Esophagus muscularis mucosa (tissue), 4 donors: ENCODE measurements around the gene REC8.

ENCODE experiments used
- EP300 ChIP-seq: sonication (generic); formaldehyde crosslinking; IDR thresholded peaks from one replicate; pipeline ENCODE4 v1.6.1; 2017; ENCODE audit warnings: antibody characterized with exemption
- POLR2A ChIP-seq: fragments of 450-650 bp; IDR thresholded peaks from one replicate; pipeline ENCODE4 v1.6.1; 2017; ENCODE audit warnings: antibody characterized with exemption, moderate library complexity, mild to moderate bottlenecking, low read depth
- TF ChIP-seq, protein P1 (sequence below), 3 experiments: fragments of 200-600 bp in 2 of 3; fragments of 450-650 bp in 1 of 3; sonication (generic) in 2 of 3; IDR thresholded peaks; one replicate each; pipeline ENCODE4 v1.5.1; 2017 to 2019; ENCODE audit warnings: antibody characterized with exemption in 3 of 3, mild to moderate bottlenecking in 2 of 3, moderate library complexity in 1 of 3

DNA sequence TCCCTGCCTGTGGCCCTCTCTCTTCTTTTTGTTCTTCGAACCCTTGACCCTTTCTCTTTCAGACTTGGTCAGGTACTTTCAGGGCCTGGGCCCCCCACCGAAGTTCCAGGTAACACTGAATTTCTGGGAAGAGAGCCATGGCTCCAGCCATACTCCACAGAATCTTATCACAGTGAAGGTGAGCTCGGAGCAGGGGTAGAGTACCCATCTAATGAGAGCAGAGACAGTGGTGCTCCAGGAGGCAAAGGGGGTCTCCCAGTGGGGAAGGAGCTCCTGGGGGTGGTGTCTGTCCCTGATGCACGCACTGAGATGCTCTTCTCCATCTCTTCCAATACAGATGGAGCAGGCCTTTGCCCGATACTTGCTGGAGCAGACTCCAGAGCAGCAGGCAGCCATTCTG is 6.1 kb upstream of the REC8 start:
- TF ChIP-seq, protein P1, sequence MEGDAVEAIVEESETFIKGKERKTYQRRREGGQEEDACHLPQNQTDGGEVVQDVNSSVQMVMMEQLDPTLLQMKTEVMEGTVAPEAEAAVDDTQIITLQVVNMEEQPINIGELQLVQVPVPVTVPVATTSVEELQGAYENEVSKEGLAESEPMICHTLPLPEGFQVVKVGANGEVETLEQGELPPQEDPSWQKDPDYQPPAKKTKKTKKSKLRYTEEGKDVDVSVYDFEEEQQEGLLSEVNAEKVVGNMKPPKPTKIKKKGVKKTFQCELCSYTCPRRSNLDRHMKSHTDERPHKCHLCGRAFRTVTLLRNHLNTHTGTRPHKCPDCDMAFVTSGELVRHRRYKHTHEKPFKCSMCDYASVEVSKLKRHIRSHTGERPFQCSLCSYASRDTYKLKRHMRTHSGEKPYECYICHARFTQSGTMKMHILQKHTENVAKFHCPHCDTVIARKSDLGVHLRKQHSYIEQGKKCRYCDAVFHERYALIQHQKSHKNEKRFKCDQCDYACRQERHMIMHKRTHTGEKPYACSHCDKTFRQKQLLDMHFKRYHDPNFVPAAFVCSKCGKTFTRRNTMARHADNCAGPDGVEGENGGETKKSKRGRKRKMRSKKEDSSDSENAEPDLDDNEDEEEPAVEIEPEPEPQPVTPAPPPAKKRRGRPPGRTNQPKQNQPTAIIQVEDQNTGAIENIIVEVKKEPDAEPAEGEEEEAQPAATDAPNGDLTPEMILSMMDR (IDR thresholded peaks at IDR 0.05), result no peak
- no peak for TF ChIP-seq POLR2A
- TF ChIP-seq EP300, result no peak
